H9 (cell line): Measurements from ENCODE around the gene TRIM73. TPM values are rescaled to one million over a fixed set of nuclear protein-coding genes. Genes with fewer than 3 reads are reported as not detected.
"Not testable (repeated sequence)": the region's sequence is repeated elsewhere in the genome, so short reads cannot be mapped to it uniquely, and the experiment has no call there.

Experiments
- DNase-seq: peaks from one replicate; pipeline ENCODE4 v3.0.0-alpha.2; 2017
- H2AFZ ChIP-seq: one replicate; pipeline ENCODE4 v1.6.1; 2013; ENCODE audit warnings: mild to moderate bottlenecking, low read length, control low read depth, moderate library complexity
- H2AK5ac ChIP-seq: 2 replicates; pipeline ENCODE4 v1.6.1; 2013; ENCODE audit warnings: low read length, control low read depth, mixed read lengths; ENCODE audit not compliant: insufficient read length
- H2BK120ac ChIP-seq: one replicate; pipeline ENCODE4 v1.6.1; 2013; ENCODE audit warnings: low read depth, mild to moderate bottlenecking, low read length, control low read depth, inconsistent platforms; ENCODE audit not compliant: poor library complexity, severe bottlenecking
- H2BK12ac ChIP-seq: 2 replicates; pipeline ENCODE4 v1.6.1; 2013; ENCODE audit warnings: low read length, control low read depth, mixed read lengths, low read depth; ENCODE audit not compliant: insufficient read length
- H2BK15ac ChIP-seq: 2 replicates; pipeline ENCODE4 v1.6.1; 2013; ENCODE audit warnings: low read depth, low read length, control low read depth
- H2BK20ac ChIP-seq: one replicate; pipeline ENCODE4 v1.6.1; 2013; ENCODE audit warnings: low read depth, mild to moderate bottlenecking, low read length, control low read depth, inconsistent platforms; ENCODE audit not compliant: poor library complexity, severe bottlenecking
- H2BK5ac ChIP-seq: 2 replicates; pipeline ENCODE4 v1.6.1; 2013; ENCODE audit warnings: low read length, control low read depth, mixed read lengths; ENCODE audit not compliant: insufficient read length
- H3K14ac ChIP-seq: 2 replicates; pipeline ENCODE4 v1.6.1; 2013; ENCODE audit warnings: low read length, control low read depth; ENCODE audit not compliant: insufficient read depth
- H3K18ac ChIP-seq: 2 replicates; pipeline ENCODE4 v1.6.1; 2013; ENCODE audit warnings: low read depth, mild to moderate bottlenecking, mixed read lengths, low read length, control low read depth; ENCODE audit not compliant: insufficient read length
- H3K23ac ChIP-seq: 2 replicates; pipeline ENCODE4 v1.6.1; 2013; ENCODE audit warnings: low read length, control low read depth, mixed read lengths, low read depth; ENCODE audit not compliant: insufficient read length
- H3K23me2 ChIP-seq: 2 replicates; pipeline ENCODE4 v1.6.1; 2013; ENCODE audit warnings: low read depth, mild to moderate bottlenecking, mixed read lengths, low read length, control low read depth; ENCODE audit not compliant: insufficient read length, poor library complexity, severe bottlenecking
- H3K27ac ChIP-seq: 2 replicates; pipeline ENCODE4 v1.5.1; 2013; ENCODE audit warnings: low read length, control low read depth, mixed read lengths, low read depth; ENCODE audit not compliant: insufficient read length
- H3K27me3 ChIP-seq: 2 replicates; pipeline ENCODE4 v1.6.1; 2013; ENCODE audit warnings: low read length, control low read depth, inconsistent platforms; ENCODE audit not compliant: insufficient read depth
- H3K4ac ChIP-seq: 2 replicates; pipeline ENCODE4 v1.6.1; 2013; ENCODE audit warnings: low read depth, mild to moderate bottlenecking, control low read depth, inconsistent platforms, low read length, moderate library complexity
- H3K4me1 ChIP-seq: 2 replicates; pipeline ENCODE4 v1.6.1; 2013; ENCODE audit warnings: low read length, control low read depth, inconsistent platforms; ENCODE audit not compliant: insufficient read depth
- H3K4me2 ChIP-seq: 2 replicates; pipeline ENCODE4 v1.6.1; 2013; ENCODE audit warnings: low read length, control low read depth, mixed read lengths; ENCODE audit not compliant: insufficient read length, insufficient read depth
- H3K56ac ChIP-seq: 2 replicates; pipeline ENCODE4 v1.6.1; 2013; ENCODE audit warnings: low read depth, mild to moderate bottlenecking, mixed read lengths, low read length, control low read depth; ENCODE audit not compliant: insufficient read length
- H3K79me1 ChIP-seq: 2 replicates; pipeline ENCODE4 v1.6.1; 2013; ENCODE audit warnings: low read depth, mild to moderate bottlenecking, moderate library complexity, low read length, control low read depth, inconsistent platforms; ENCODE audit not compliant: insufficient read depth, poor library complexity, severe bottlenecking
- H3K79me2 ChIP-seq: 2 replicates; pipeline ENCODE4 v1.6.1; 2013; ENCODE audit warnings: low read length, control low read depth, inconsistent platforms; ENCODE audit not compliant: insufficient read depth
- H3K9ac ChIP-seq: 2 replicates; pipeline ENCODE4 v1.6.1; 2013; ENCODE audit warnings: low read length, control low read depth, mixed read lengths; ENCODE audit not compliant: insufficient read length; ENCODE audit errors: extremely low read depth
- H3K9me3 ChIP-seq: one replicate; pipeline ENCODE4 v1.6.1; 2013; ENCODE audit warnings: low read depth, low read length, inconsistent platforms; ENCODE audit not compliant: control insufficient read depth
- H3T11ph ChIP-seq: one replicate; pipeline ENCODE4 v1.6.1; 2013; ENCODE audit warnings: mild to moderate bottlenecking, low read length, control low read depth, inconsistent platforms
- H4K20me1 ChIP-seq: one replicate; pipeline ENCODE4 v1.6.1; 2013; ENCODE audit not compliant: control insufficient read depth, insufficient read length, insufficient read depth
- H4K5ac ChIP-seq: 2 replicates; pipeline ENCODE4 v1.6.1; 2013; ENCODE audit warnings: low read depth, mild to moderate bottlenecking, mixed read lengths, low read length, control low read depth; ENCODE audit not compliant: insufficient read length
- H4K8ac ChIP-seq: replicated peaks from 2 replicates; pipeline ENCODE4 v1.6.1; 2013; ENCODE audit warnings: low read length, control low read depth, mixed read lengths, low read depth; ENCODE audit not compliant: insufficient read length
- H4K91ac ChIP-seq: 2 replicates; pipeline ENCODE4 v1.6.1; 2013; ENCODE audit warnings: low read depth, mild to moderate bottlenecking, moderate library complexity, mixed read lengths, low read length, control low read depth; ENCODE audit not compliant: insufficient read length
- H3K27ac Mint-ChIP-seq, 3 experiments: 2 replicates in 2 of 3; 3 replicates in 1 of 3; pipeline ENCODE4 v1.8.0; 2020 to 2021; ENCODE audit warnings: mixed read lengths in 3 of 3, mild to moderate bottlenecking in 1 of 3, moderate library complexity in 1 of 3
- H3K27me3 Mint-ChIP-seq: 2 replicates; pipeline ENCODE4 v1.8.0; 2021; ENCODE audit warnings: low read depth, mild to moderate bottlenecking, moderate library complexity, mixed read lengths
- H3K36me3 Mint-ChIP-seq, 3 experiments: 2 replicates in 2 of 3; 3 replicates in 1 of 3; pipeline ENCODE4 v1.8.0; 2020 to 2021; ENCODE audit warnings: low read depth in 3 of 3, mixed read lengths in 3 of 3; ENCODE audit not compliant: insufficient read depth in 1 of 3
- H3K4me1 Mint-ChIP-seq, 2 experiments: 2 replicates each; pipeline ENCODE4 v1.8.0; 2020; ENCODE audit warnings: mixed read lengths in 2 of 2
- H3K4me3 Mint-ChIP-seq, 2 experiments: 2 replicates in 1 of 2; 3 replicates in 1 of 2; pipeline ENCODE4 v1.8.0; 2020 to 2021; ENCODE audit warnings: mild to moderate bottlenecking in 2 of 2, mixed read lengths in 2 of 2, moderate library complexity in 1 of 2
- H3K9me3 Mint-ChIP-seq, 2 experiments: 2 replicates in 1 of 2; 3 replicates in 1 of 2; pipeline ENCODE4 v1.8.0; 2020; ENCODE audit warnings: mild to moderate bottlenecking in 2 of 2, mixed read lengths in 2 of 2, moderate library complexity in 1 of 2
- WGBS: extraction: QIAGEN DNeasy Blood & Tissue Kit; methylation state at CpG from one replicate; pipeline ENCODE4 v1.1.7; 2013; ENCODE audit warnings: missing lambda C conversion rate, low lambda C conversion rate, mixed read lengths; ENCODE audit not compliant: insufficient read length; ENCODE audit errors: extremely low coverage; 5-methylcytosine and 5-hydroxymethylcytosine counted together
- total RNA-seq: library from RNA; stranded (reverse); gene quantifications from 2 replicates; pipeline ENCODE4 v1.2.1, GENCODE V29; 2021

The TRIM73 gene
- total RNA-seq, 1 experiment from 2014 or later: 2.9 TPM

GRCh38 chr7:75359542-75359848, 35.9 kb upstream of the TRIM73 start:
- H2BK12ac ChIP-seq, H3K9me3 Mint-ChIP-seq, H3K27ac ChIP-seq, H2AK5ac ChIP-seq, H3K56ac ChIP-seq, H3K4ac ChIP-seq, H2BK5ac ChIP-seq, H3K36me3 Mint-ChIP-seq, H3K9ac ChIP-seq, H3K18ac ChIP-seq, H3K79me1 ChIP-seq, H3K4me1 ChIP-seq, H3K4me3 Mint-ChIP-seq, H3K27me3 Mint-ChIP-seq, H2BK15ac ChIP-seq, DNase-seq, H3K23ac ChIP-seq, H3K4me2 ChIP-seq, H2BK120ac ChIP-seq, H4K5ac ChIP-seq, H3K23me2 ChIP-seq, H3K14ac ChIP-seq, H4K20me1 ChIP-seq, H3K4me1 Mint-ChIP-seq, H3T11ph ChIP-seq, H4K8ac ChIP-seq, H3K27me3 ChIP-seq, H3K9me3 ChIP-seq, H2BK20ac ChIP-seq, H4K91ac ChIP-seq, H3K79me2 ChIP-seq, H3K27ac Mint-ChIP-seq, H2AFZ ChIP-seq: not testable (repeated sequence)
- no CpG with 5 or more reads among the region's 29 CpGs for WGBS

- not testable (repeated sequence) for H3K14ac ChIP-seq, H3K56ac ChIP-seq, H3K27me3 Mint-ChIP-seq, H3K18ac ChIP-seq, H3K4ac ChIP-seq, H3K9me3 Mint-ChIP-seq, H3K4me1 Mint-ChIP-seq, H3K4me3 Mint-ChIP-seq, H3K36me3 Mint-ChIP-seq, H3K27me3 ChIP-seq, H2AK5ac ChIP-seq, H3K79me1 ChIP-seq, H4K20me1 ChIP-seq, H4K5ac ChIP-seq, H3K9me3 ChIP-seq, H3T11ph ChIP-seq, H2BK20ac ChIP-seq, H3K27ac ChIP-seq, H4K91ac ChIP-seq, H2BK120ac ChIP-seq, H3K9ac ChIP-seq, H3K4me1 ChIP-seq, H2BK5ac ChIP-seq, DNase-seq, H4K8ac ChIP-seq, H3K23me2 ChIP-seq, H2BK15ac ChIP-seq, H3K4me2 ChIP-seq, H3K23ac ChIP-seq, H2BK12ac ChIP-seq, H3K79me2 ChIP-seq, H3K27ac Mint-ChIP-seq, H2AFZ ChIP-seq
- WGBS: no CpG with 5 or more reads among the region's 3 CpGs
Observed at GRCh38 chr7:75364079-75364478, 31.4 kb upstream of the TRIM73 start.

- H2BK20ac ChIP-seq, H3K56ac ChIP-seq, DNase-seq, H3K4me1 Mint-ChIP-seq, H3K27me3 ChIP-seq, H3K79me2 ChIP-seq, H3K9me3 ChIP-seq, H2BK15ac ChIP-seq, H3K9me3 Mint-ChIP-seq, H3K23ac ChIP-seq, H3K4me2 ChIP-seq, H3K9ac ChIP-seq, H4K5ac ChIP-seq, H4K91ac ChIP-seq, H2BK5ac ChIP-seq, H3K4me3 Mint-ChIP-seq, H2BK12ac ChIP-seq, H3K36me3 Mint-ChIP-seq, H3T11ph ChIP-seq, H3K14ac ChIP-seq, H3K27me3 Mint-ChIP-seq, H3K4ac ChIP-seq, H3K79me1 ChIP-seq, H3K27ac ChIP-seq, H4K8ac ChIP-seq, H3K27ac Mint-ChIP-seq, H3K23me2 ChIP-seq, H2AFZ ChIP-seq, H3K18ac ChIP-seq, H2AK5ac ChIP-seq, H3K4me1 ChIP-seq, H4K20me1 ChIP-seq, H2BK120ac ChIP-seq: not testable (repeated sequence)
- WGBS: no CpG with 5 or more reads among the region's 5 CpGs
Observed at GRCh38 chr7:75366643-75367042, 28.8 kb upstream of the TRIM73 start.
